Cardiac fibroblast (primary cell): ENCODE data around the gene AMPD3.

ENCODE experiments used
- DNase-seq, 2 donors: peaks; one replicate each; pipeline versions ENCODE4 v3.0.0 to v3.0.0-alpha.2; 2010; ENCODE audit warnings: low read depth in 2 of 2
- H3K4me3 ChIP-seq, 2 donors: replicated peaks in 1 of 2; 1 replicate in 1 of 2; 2 replicates in 1 of 2; pipeline ENCODE4 v1.5.1; 2011; ENCODE audit warnings: low read depth in 2 of 2, low read length in 2 of 2, mild to moderate bottlenecking in 2 of 2, moderate library complexity in 1 of 2
- CTCF ChIP-seq: IDR thresholded peaks from one replicate; pipeline ENCODE4 v1.5.1; 2011; ENCODE audit warnings: low read depth, mild to moderate bottlenecking, low read length, inconsistent platforms

The AMPD3 gene

GRCh38 chr11:10476342-10476741 is 21.3 kb downstream of the AMPD3 start:
- TF ChIP-seq CTCF = no peak
- DNase-seq = no peak
- no peak overlapping the region for H3K4me3 ChIP-seq

GRCh38 chr11:10476927-10477689 is 22.0 kb downstream of the AMPD3 start:
- TF ChIP-seq CTCF = no peak
- DNase-seq = no peak
- no peak overlapping the region for H3K4me3 ChIP-seq

GRCh38 chr11:10477690-10478046 is 22.6 kb downstream of the AMPD3 start:
- no peak overlapping the region for H3K4me3 ChIP-seq
- no peak for TF ChIP-seq CTCF
- DNase-seq = no peak

- no peak for TF ChIP-seq CTCF
- DNase-seq = no peak
Observed at GRCh38 chr11:10478066-10478465, 23.0 kb downstream of the AMPD3 start.

DNA sequence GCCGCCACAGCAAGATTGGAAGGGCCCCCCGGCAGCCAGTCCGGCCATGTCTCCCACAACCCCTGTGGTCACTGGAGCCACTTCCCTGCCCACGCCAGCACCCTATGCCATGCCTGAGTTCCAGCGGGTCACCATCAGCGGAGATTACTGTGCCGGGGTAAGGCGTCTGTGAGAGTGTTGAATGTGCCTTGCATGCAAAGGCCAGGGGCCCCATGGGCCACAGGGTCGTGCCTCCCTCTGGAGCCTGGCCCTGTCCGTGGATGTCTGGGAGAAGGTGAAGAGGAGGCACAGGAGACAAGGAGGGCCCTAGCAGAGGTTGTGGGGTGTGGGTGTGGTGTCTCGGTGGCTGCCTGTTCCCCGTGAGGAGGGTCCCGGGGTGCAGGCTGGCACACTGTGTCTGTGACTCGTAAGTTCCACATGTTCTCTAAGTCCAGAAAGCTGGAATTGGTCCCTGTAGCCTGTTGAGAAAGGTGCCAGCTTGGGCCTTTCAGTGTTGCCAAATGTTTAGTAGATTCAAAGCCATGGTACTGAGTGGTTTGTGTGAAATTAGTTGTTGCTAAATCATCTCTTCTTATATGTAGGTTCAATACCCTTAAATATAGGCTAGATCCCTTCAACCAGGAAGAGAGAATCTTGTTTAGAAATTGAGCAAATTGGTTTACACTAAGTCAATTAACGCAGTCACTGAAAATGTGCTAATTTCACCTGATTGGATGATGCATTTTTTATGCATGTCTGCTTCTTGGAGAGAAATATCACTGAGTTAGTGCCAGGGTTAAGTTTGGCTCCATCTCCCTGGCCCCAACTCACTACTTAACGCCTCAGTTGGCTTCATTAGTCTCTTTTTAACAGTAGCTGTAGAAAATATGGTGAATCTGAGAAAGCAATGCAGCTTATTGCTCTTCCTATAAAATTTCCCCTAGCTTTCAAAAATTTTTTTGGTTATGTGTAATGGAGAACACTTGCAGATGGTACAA is 23.8 kb downstream of the AMPD3 start:
- no peak for DNase-seq
- H3K4me3 ChIP-seq = no peak overlapping the region
- TF ChIP-seq CTCF = no peak

More at GRCh38 chr11:10478066-10478465, 23.0 kb downstream of the AMPD3 start:
- H3K4me3 ChIP-seq = no peak overlapping the region

GRCh38 chr11:10480026-10480425 is 25.0 kb downstream of the AMPD3 start:
- H3K4me3 ChIP-seq = no peak overlapping the region
- no peak for DNase-seq
- TF ChIP-seq CTCF = no peak
